Smooth muscle cell of the pulmonary artery (primary cell): ENCODE measurements around the gene VEZT. TPM values are rescaled to one million over a fixed set of nuclear protein-coding genes. Genes with fewer than 3 reads are reported as not detected.

ENCODE experiments used
- total RNA-seq: library from RNA; depleted of rRNA; stranded (reverse); fragments of >200 nt; gene quantifications from 2 replicates; pipeline ENCODE4 v1.2.3, GENCODE V29; 2014

VEZT gene
- total RNA-seq, result 62.9 and 64.8 TPM in 2 replicates

GRCh38 chr12:95217377-95218149, at the start of gene VEZT, which contains the start of gene FGD6:
Gene VEZT (plus strand): TSS chr12:95217807. CDS start chr12:95217851, 44 bp downstream.
Gene FGD6 (minus strand): TSS chr12:95217467. CDS start chr12:95217240, 227 bp downstream.

Other genes starting within 250 kb of the VEZT start
- 49.8 and 50.5 TPM in 2 replicates for gene NDUFA12, start 214.1 kb upstream of the VEZT start, total RNA-seq
- 21.6 and 24.8 TPM in 2 replicates for gene NR2C1, start 144.2 kb upstream of the VEZT start, total RNA-seq
- 4.2 and 9.8 TPM in 2 replicates for gene FGD6, start 340 bp upstream of the VEZT start, total RNA-seq